ENCODE data around the gene S1PR3.

Gene S1PR3

DNA sequence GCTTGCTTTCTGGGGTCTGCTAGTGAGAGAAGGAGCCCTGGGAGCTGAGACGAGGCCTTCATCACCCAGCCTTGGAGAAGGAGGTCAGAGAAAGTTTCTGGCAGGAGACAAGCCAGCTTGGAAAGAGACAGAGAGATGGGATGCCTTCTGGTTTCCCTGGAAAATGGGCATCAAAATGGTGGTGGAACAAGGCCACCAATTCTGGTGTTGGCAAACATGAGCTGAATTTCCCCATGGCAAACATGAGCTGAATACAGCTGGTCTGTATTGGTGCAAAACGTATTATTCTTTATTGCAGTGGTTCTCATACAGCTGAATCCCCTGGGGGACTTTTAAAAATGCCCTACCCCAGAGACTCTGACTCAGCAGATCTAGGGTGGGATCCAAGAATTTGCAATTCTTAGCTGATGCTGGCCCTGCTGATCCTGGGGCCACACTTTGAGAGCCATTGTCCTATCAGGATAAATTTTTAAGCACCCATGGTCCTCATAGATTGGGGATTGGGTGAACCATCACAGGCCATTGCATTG is 39.1 kb upstream of the S1PR3 start:
- no peaks in the 10 kb centered on the region for H3K9me3 ChIP-seq (ENCODE audit: insufficient read depth, low read depth, low read length)
- peaks cover 2% of the 10 kb centered on the region; the same call in 1 of the 2 replicates for H3K4me1 ChIP-seq (ENCODE audit: insufficient read depth, low read length)
- no peaks in the 10 kb centered on the region for H3K36me3 ChIP-seq (ENCODE audit: insufficient read depth, low read length)
- H3K27me3 ChIP-seq (ENCODE audit: insufficient read depth, low read length): no peaks in the 10 kb centered on the region
- H3K4me3 ChIP-seq (ENCODE audit: low read length): no peak overlapping the region
- no peak overlapping the region for H3K27ac ChIP-seq (ENCODE audit: low read depth, low read length)
- H3K9ac ChIP-seq (ENCODE audit: low read depth, low read length): no peak overlapping the region
- 93% methylated on average over 2 of the region's 2 CpGs for WGBS

DNA sequence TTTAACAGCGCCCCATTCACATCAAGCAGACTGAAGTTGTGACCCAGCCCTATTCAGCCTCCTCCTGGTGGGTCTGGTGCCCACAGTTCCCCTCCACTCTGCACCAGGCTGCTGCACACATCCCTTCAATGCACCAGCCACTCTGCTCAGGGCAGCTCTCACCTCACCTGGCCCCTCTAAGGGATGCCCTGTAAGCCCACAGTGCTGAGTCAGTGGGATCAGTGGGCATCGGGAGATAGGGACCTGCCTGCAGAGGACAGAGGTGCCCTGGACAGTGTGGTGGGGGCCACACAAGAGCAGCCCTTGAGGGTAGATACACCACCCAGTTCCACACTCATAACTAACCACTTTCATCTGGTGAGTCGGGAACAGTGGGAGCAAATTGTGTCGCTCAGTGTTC is 38.3 kb upstream of the S1PR3 start:
- WGBS: 96% methylated on average over 4 of the region's 4 CpGs
- no peak overlapping the region for H3K27ac ChIP-seq (ENCODE audit: low read depth, low read length)
- no peaks in the 10 kb centered on the region for H3K27me3 ChIP-seq (ENCODE audit: insufficient read depth, low read length)
- H3K4me1 ChIP-seq (ENCODE audit: insufficient read depth, low read length): peaks cover 6% of the 10 kb centered on the region; the same call in 1 of the 2 replicates
- H3K4me3 ChIP-seq (ENCODE audit: low read length): no peak overlapping the region
- H3K9ac ChIP-seq (ENCODE audit: low read depth, low read length): no peak overlapping the region
- H3K36me3 ChIP-seq (ENCODE audit: insufficient read depth, low read length): no peaks in the 10 kb centered on the region
- H3K9me3 ChIP-seq (ENCODE audit: insufficient read depth, low read depth, low read length): no peaks in the 10 kb centered on the region

DNA sequence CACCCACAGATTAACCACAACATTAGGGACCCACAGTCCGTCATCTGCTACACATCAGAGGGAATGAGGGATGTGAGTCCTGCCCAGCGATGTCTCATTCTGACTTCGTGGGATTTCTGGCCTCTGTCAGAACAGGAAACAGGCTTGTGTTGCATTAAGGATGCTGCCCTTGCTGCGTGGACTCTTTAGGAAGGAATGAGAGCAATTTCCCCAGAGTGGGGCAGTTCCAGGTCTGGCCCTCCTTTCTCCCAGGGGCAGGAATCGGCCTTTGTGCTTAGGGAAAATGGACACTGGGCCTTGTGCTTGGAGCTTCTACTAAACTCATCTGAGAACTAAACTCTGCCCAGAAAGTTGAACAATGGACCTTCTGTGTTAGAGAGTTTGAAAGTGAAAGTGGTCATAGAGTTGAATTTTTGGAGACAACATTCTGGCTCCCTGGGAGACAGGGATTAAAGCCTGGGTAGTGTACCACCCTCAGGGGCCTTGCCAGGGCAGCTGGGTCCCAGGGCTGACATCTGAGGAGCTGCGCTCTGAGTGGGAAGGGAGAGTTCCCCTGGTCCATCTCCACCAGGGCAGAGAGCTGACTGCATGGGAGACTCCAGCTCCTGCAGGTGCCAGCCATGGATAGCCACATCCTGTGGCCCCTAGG is 37.8 kb upstream of the S1PR3 start:
- 94% methylated on average over 6 of the region's 6 CpGs for WGBS
- Histone ChIP-seq H3K36me3 (ENCODE audit: insufficient read depth, low read length) (no peaks in the 10 kb centered on the region), H3K27me3 (ENCODE audit: insufficient read depth, low read length) (no peaks in the 10 kb centered on the region), H3K4me3 (ENCODE audit: low read length) (no peak overlapping the region), H3K9me3 (ENCODE audit: insufficient read depth, low read depth, low read length) (no peaks in the 10 kb centered on the region), H3K27ac (ENCODE audit: low read depth, low read length) (no peak overlapping the region), H3K9ac (ENCODE audit: low read depth, low read length) (no peak overlapping the region), H3K4me1 (ENCODE audit: insufficient read depth, low read length) (peaks cover 6% of the 10 kb centered on the region; the same call in 1 of the 2 replicates)

GRCh38 chr9:88954066-88954465 is 37.2 kb upstream of the S1PR3 start:
- WGBS: 99% methylated on average over 2 of the region's 2 CpGs
- Histone ChIP-seq H3K4me3 (ENCODE audit: low read length) (no peak overlapping the region), H3K9ac (ENCODE audit: low read depth, low read length) (no peak overlapping the region), H3K27me3 (ENCODE audit: insufficient read depth, low read length) (no peaks in the 10 kb centered on the region), H3K4me1 (ENCODE audit: insufficient read depth, low read length) (peaks cover 6% of the 10 kb centered on the region; the same call in 1 of the 2 replicates), H3K27ac (ENCODE audit: low read depth, low read length) (no peak overlapping the region), H3K9me3 (ENCODE audit: insufficient read depth, low read depth, low read length) (no peaks in the 10 kb centered on the region), H3K36me3 (ENCODE audit: insufficient read depth, low read length) (no peaks in the 10 kb centered on the region)

- no peak overlapping the region for H3K4me3 ChIP-seq (ENCODE audit: low read length)
- H3K27me3 ChIP-seq (ENCODE audit: insufficient read depth, low read length): no peaks in the 10 kb centered on the region
- H3K27ac ChIP-seq (ENCODE audit: low read depth, low read length): no peak overlapping the region
- 0 out of 2 replicates have a peak, but pooled peaks cover 6% of the 10 kb centered on the region for H3K9me3 ChIP-seq (ENCODE audit: insufficient read depth, low read depth, low read length)
- 71% methylated on average over 3 of the region's 3 CpGs for WGBS
- H3K9ac ChIP-seq (ENCODE audit: low read depth, low read length): no peak overlapping the region
- no peaks in the 10 kb centered on the region for H3K36me3 ChIP-seq (ENCODE audit: insufficient read depth, low read length)
- peaks cover 4% of the 10 kb centered on the region; the same call in 1 of the 2 replicates for H3K4me1 ChIP-seq (ENCODE audit: insufficient read depth, low read length)
Measured at GRCh38 chr9:88957526-88957925, 33.7 kb upstream of the S1PR3 start.

DNA sequence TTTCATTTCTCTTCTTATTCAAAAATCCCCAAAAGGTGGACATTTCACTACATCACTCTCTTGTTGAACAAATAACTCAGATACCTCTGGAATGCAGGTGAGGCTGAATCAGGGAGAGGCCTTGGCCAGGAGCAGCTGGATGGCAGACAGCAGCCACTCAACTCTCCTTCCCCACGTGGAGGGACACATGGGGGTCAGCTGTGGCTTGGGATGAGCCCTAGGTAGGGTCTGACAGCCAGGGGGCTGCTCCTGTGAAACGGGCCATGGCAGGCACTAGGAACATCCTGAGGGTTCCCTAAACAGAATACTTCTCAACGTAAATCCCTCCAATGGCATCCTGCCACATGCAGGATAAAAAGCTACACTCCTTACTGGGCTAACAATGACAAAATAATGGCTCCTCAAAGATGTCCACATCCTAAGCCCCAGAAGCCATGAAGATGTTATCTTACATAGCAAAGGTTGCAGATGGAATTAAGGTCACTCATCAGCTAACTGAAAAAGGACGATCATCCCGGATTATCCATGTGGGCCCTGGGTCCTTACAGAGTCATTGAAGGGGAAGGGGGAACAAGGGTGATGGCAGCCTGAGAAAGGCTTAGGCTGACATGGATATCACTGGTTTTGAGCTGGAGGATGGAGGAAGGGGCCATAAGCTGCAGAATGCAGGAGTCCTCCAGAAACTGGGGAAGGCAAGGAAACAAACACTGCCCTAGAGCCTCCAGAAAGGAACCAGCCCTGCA is 31.4 kb upstream of the S1PR3 start:
- H3K4me1 ChIP-seq (ENCODE audit: insufficient read depth, low read length): peaks cover 4% of the 10 kb centered on the region; the same call in 1 of the 2 replicates
- WGBS: 88% methylated on average over 5 of the region's 5 CpGs
- H3K9me3 ChIP-seq (ENCODE audit: insufficient read depth, low read depth, low read length): 0 out of 2 replicates have a peak, but pooled peaks cover 6% of the 10 kb centered on the region
- H3K9ac ChIP-seq (ENCODE audit: low read depth, low read length): no peak overlapping the region
- H3K36me3 ChIP-seq (ENCODE audit: insufficient read depth, low read length): no peaks in the 10 kb centered on the region
- H3K27me3 ChIP-seq (ENCODE audit: insufficient read depth, low read length): no peaks in the 10 kb centered on the region
- H3K27ac ChIP-seq (ENCODE audit: low read depth, low read length): no peak overlapping the region
- H3K4me3 ChIP-seq (ENCODE audit: low read length): no peak overlapping the region

DNA sequence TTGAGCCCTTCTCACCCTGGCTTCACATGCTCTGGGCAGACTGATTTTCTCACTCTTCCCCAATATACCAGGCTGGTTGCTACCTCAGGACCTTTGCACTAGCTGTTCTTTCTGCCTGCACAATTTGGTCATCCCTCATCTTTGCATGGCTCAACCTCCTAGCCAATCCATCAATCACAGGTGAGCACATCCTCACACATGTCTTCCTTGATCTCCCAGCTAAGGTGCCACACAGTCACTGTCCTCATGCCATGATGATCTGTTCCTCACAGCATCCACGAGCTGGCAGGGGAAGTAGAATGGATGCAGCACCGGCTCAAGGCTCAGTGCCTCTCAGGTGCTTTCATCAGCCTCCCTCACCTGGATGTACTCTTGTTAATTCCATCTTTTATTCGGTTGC is 30.6 kb upstream of the S1PR3 start:
- Histone ChIP-seq H3K36me3 (ENCODE audit: insufficient read depth, low read length) (no peaks in the 10 kb centered on the region), H3K4me1 (ENCODE audit: insufficient read depth, low read length) (peaks cover 4% of the 10 kb centered on the region; the same call in 1 of the 2 replicates), H3K9me3 (ENCODE audit: insufficient read depth, low read depth, low read length) (0 out of 2 replicates have a peak, but pooled peaks cover 6% of the 10 kb centered on the region), H3K27me3 (ENCODE audit: insufficient read depth, low read length) (no peaks in the 10 kb centered on the region), H3K9ac (ENCODE audit: low read depth, low read length) (no peak overlapping the region), H3K27ac (ENCODE audit: low read depth, low read length) (no peak overlapping the region), H3K4me3 (ENCODE audit: low read length) (no peak overlapping the region)
- WGBS: 97% methylated on average over 3 of the region's 3 CpGs

- 93% methylated on average over 8 of the region's 8 CpGs for WGBS
- Histone ChIP-seq H3K4me1 (ENCODE audit: insufficient read depth, low read length) (0 out of 2 replicates have a peak, but pooled peaks cover 4% of the 10 kb centered on the region), H3K9me3 (ENCODE audit: insufficient read depth, low read depth, low read length) (no peaks in the 10 kb centered on the region), H3K27me3 (ENCODE audit: insufficient read depth, low read length) (no peaks in the 10 kb centered on the region), H3K27ac (ENCODE audit: low read depth, low read length) (no peak overlapping the region), H3K4me3 (ENCODE audit: low read length) (no peak overlapping the region), H3K9ac (ENCODE audit: low read depth, low read length) (no peak overlapping the region), H3K36me3 (ENCODE audit: insufficient read depth, low read length) (no peaks in the 10 kb centered on the region)
Measured at GRCh38 chr9:88965473-88965872, 25.8 kb upstream of the S1PR3 start.

DNA sequence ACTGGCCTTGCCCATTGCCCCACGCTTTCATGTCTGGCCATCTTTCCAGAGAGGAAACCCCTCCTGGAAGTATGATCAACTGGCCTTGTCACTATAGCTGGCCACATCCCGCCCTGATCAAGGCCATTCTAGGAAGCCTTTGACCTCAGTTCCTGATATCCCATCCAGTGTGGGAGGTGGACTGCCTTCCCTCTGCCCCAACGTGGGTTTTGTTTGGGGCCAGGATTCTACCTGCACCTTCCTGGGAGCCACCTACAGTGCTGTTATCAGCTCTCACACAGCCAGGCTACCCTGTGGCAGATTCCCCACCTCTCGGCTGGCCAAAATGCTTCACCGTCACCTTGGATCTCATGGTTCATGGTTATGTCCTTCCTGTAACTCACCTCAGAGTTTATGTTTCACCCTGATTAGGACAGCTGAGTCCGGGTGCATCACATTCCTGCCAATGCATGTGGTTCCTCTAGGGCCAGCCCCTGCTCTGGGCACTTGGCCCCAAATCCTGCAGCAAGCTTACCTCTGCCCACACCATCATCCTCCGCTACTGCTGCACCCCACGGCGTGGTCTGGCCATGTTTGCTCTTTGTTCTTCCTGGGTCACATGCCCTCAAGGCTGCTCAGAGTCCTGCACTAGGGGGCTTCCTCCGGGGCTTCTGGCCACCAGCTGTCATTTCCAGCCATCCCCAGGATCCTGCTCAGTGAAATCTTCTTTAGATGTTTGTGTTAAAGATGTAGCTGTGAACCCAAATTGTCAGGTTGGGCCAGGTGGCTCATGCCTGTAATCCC is 24.2 kb upstream of the S1PR3 start:
- WGBS: 83% methylated on average over 10 of the region's 10 CpGs
- no peak overlapping the region for H3K9ac ChIP-seq (ENCODE audit: low read depth, low read length)

DNA sequence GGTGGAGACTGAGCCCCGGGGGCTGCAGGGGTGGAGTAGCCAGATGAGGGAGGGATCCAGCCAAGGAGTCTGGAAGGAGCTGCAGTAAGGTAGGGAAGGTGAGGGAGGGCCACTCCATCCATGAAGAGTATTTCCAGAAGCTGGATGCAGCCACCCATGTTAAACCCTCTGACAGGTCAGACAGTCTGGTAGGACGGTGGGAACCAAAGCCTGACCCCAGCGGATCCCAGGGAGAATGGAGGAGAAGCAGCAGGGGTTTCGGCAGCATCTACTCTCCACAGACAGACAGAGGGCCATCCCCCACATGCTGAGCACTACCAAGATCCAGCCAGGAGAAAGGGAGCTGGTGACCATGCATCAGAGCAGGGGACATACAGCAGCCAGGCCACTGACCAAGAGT is 22.5 kb upstream of the S1PR3 start:
- Histone ChIP-seq H3K36me3 (ENCODE audit: insufficient read depth, low read length) (no peaks in the 10 kb centered on the region), H3K9me3 (ENCODE audit: insufficient read depth, low read depth, low read length) (no peaks in the 10 kb centered on the region), H3K27ac (ENCODE audit: low read depth, low read length) (no peak overlapping the region), H3K4me1 (ENCODE audit: insufficient read depth, low read length) (0 out of 2 replicates have a peak, but pooled peaks cover 4% of the 10 kb centered on the region), H3K27me3 (ENCODE audit: insufficient read depth, low read length) (no peaks in the 10 kb centered on the region), H3K9ac (ENCODE audit: low read depth, low read length) (no peak overlapping the region), H3K4me3 (ENCODE audit: low read length) (no peak overlapping the region)
- 90% methylated on average over 4 of the region's 4 CpGs for WGBS

More for the DNA sequence above, 24.2 kb upstream of the S1PR3 start:
- no peak overlapping the region for H3K27ac ChIP-seq (ENCODE audit: low read depth, low read length)
- H3K4me3 ChIP-seq (ENCODE audit: low read length): no peak overlapping the region
- H3K4me1 ChIP-seq (ENCODE audit: insufficient read depth, low read length): 0 out of 2 replicates have a peak, but pooled peaks cover 4% of the 10 kb centered on the region
- H3K9me3 ChIP-seq (ENCODE audit: insufficient read depth, low read depth, low read length): no peaks in the 10 kb centered on the region
- no peaks in the 10 kb centered on the region for H3K27me3 ChIP-seq (ENCODE audit: insufficient read depth, low read length)
- H3K36me3 ChIP-seq (ENCODE audit: insufficient read depth, low read length): no peaks in the 10 kb centered on the region

All from HUES64 (cell line).